GM12878 (cell line): ENCODE measurements around the gene RBSN. TPM values are rescaled to one million over a fixed set of nuclear protein-coding genes. Genes with fewer than 3 reads are reported as not detected.

Source experiments
- ATAC-seq: fragments of 200-7000 bp; cut with Tn5 transposase; 3 replicates; pipeline ENCODE4 v1.9.1; 2020; ENCODE audit warnings: mild to moderate bottlenecking, moderate library complexity
- BruUV-seq: library from RNA; stranded (reverse); fragments of 400-500 nt; replicated peaks from 2 replicates; lab custom pipeline; 2021; lab: Mats Ljungman, UMichigan
- CTCF ChIA-PET: fragments of 300-600 bp; sonication (Branson Sonifier 250); formaldehyde crosslinking; extraction: SDS; loops from one replicate; lab custom pipeline; 2021; ENCODE audit warnings: inconsistent platforms; lab: Yijun Ruan, JAX
- POLR2A ChIA-PET: fragments of 350-600 bp; formaldehyde crosslinking; extraction: SDS; loops from one replicate; lab custom pipeline; 2021; ENCODE audit warnings: inconsistent platforms; lab: Charles Lee
- RAD21 ChIA-PET: fragments of 300-600 bp; sonication (Branson Sonifier 250); formaldehyde crosslinking; loops from one replicate; lab custom pipeline; 2023; ENCODE audit warnings: antibody characterized with exemption; ENCODE audit not compliant: unreplicated experiment; lab: Charles Lee
- SMC1A ChIA-PET: fragments of 300-600 bp; sonication (Branson Sonifier 250); formaldehyde crosslinking; loops from one replicate; lab custom pipeline; 2023; ENCODE audit not compliant: unreplicated experiment, uncharacterized antibody; lab: Charles Lee
- DNase-seq: peaks from one replicate; pipeline ENCODE4 v3.0.0-alpha.2; 2011; ENCODE audit warnings: low read depth, low spot score
- FAIRE-seq: peaks from 3 replicates; lab custom pipeline; 2011; peaks lifted over from hg19 to GRCh38; lab: Jason Lieb, UNC
- H2AFZ ChIP-seq: 2 replicates; pipeline ENCODE4 v1.6.0; 2011; ENCODE audit warnings: low read depth, low read length, control low read depth; ENCODE audit not compliant: control insufficient read depth
- H3K27ac ChIP-seq: 2 replicates; pipeline ENCODE4 v1.5.1; 2011; ENCODE audit warnings: control low read depth; ENCODE audit not compliant: control insufficient read depth, insufficient read depth
- H3K27me3 ChIP-seq, 2 experiments: replicated peaks in 1 of 2; 2 replicates each; pipeline versions ENCODE4 v1.6.0 to v1.6.1; 2011; ENCODE audit warnings: low read length in 1 of 2; ENCODE audit not compliant: control insufficient read depth in 2 of 2, insufficient read depth in 2 of 2
- H3K36me3 ChIP-seq, 2 experiments: 2 replicates each; pipeline ENCODE4 v1.5.1; 2011; ENCODE audit warnings: low read length in 1 of 2; ENCODE audit not compliant: control insufficient read depth in 2 of 2, insufficient read depth in 2 of 2
- H3K4me1 ChIP-seq: 2 replicates; pipeline ENCODE4 v1.6.1; 2011; ENCODE audit warnings: mild to moderate bottlenecking, low read length, moderate library complexity, mixed read lengths; ENCODE audit not compliant: control insufficient read depth, insufficient read depth
- H3K4me2 ChIP-seq: 2 replicates; pipeline ENCODE4 v1.6.0; 2011; ENCODE audit warnings: control low read depth; ENCODE audit not compliant: control insufficient read depth, insufficient read depth
- H3K4me3 ChIP-seq: fragments of 200-600 bp; sonication (generic); 2 replicates; pipeline ENCODE4 v1.5.1; 2016
- H3K79me2 ChIP-seq: 2 replicates; pipeline ENCODE4 v1.6.0; 2011; ENCODE audit warnings: low read length; ENCODE audit not compliant: control insufficient read depth, insufficient read depth
- H3K9ac ChIP-seq: 2 replicates; pipeline ENCODE4 v1.8.0; 2011; ENCODE audit warnings: low read length, control low read depth, mixed read lengths; ENCODE audit not compliant: control insufficient read depth, insufficient read depth
- H3K9me3 ChIP-seq: replicated peaks from 3 replicates; pipeline ENCODE4 v1.5.1; 2011; ENCODE audit warnings: mild to moderate bottlenecking, low read length; ENCODE audit not compliant: control insufficient read depth, insufficient read depth
- H4K20me1 ChIP-seq: 2 replicates; pipeline ENCODE4 v1.6.0; 2011; ENCODE audit not compliant: control insufficient read depth, insufficient read depth
- BACH1 ChIP-seq: fragments of 450-650 bp; IDR thresholded peaks from 2 replicates; pipeline ENCODE4 v1.6.1; 2017; ENCODE audit warnings: mild to moderate bottlenecking, borderline replicate concordance
- ELK1 ChIP-seq: IDR thresholded peaks from 2 replicates; pipeline ENCODE4 v1.6.1; 2012; ENCODE audit warnings: low read depth, low read length, improper control_type of control experiment
- EZH2 ChIP-seq: IDR thresholded peaks from 2 replicates; pipeline ENCODE4 v1.6.1; 2012; ENCODE audit warnings: low read depth, mild to moderate bottlenecking, control low read depth, inconsistent platforms, low read length, borderline replicate concordance; ENCODE audit not compliant: control insufficient read depth
- PAX8 ChIP-seq: fragments of 450-650 bp; IDR thresholded peaks from 2 replicates; pipeline ENCODE4 v1.6.1; 2017; ENCODE audit warnings: mild to moderate bottlenecking, moderate library complexity
- SMC3 ChIP-seq: IDR thresholded peaks from 2 replicates; pipeline ENCODE4 v1.6.1; 2011; ENCODE audit warnings: low read length, improper control_type of control experiment, borderline replicate concordance
- TAF1 ChIP-seq: IDR thresholded peaks from 2 replicates; pipeline ENCODE4 v1.6.1; 2011; ENCODE audit warnings: mild to moderate bottlenecking, low read depth, low read length, borderline replicate concordance
- WGBS: methylation state at CpG from one replicate; pipeline ENCODE4 v1.1.6; 2016; ENCODE audit warnings: low lambda C conversion rate; ENCODE audit not compliant: insufficient replicate concordance, insufficient coverage; ENCODE audit errors: missing lambda C conversion rate; 5-methylcytosine and 5-hydroxymethylcytosine counted together
- in situ Hi-C: fragments of 300-500 bp; cut with MboI; formaldehyde crosslinking; loops from 9 replicates; pipeline ENCODE4 v1.14.3; 2018; ENCODE audit warnings: mixed read lengths
- intact Hi-C: fragments of 100-400 bp; cut with micrococcal nuclease; formaldehyde crosslinking; loops from one replicate; pipeline ENCODE4 v1.14.2; 2022; ENCODE audit not compliant: unreplicated experiment
- polyA plus RNA-seq, 11 experiments: library from polyadenylated mRNA; depleted of rRNA in 4 of 11; unstranded in 6 of 11; stranded (reverse) in 5 of 11; fragments of >200 nt; fragmentation: Nextera tagmentation in 4 of 11; fragmentation: Illumina TruSeq in 1 of 11; extraction: Ambion mirVana in 4 of 11; extraction: Trizol in 1 of 11; gene quantifications; 1 replicate in 1 of 11; 2 replicates in 10 of 11; pipeline versions ENCODE4 v1.2.1 to v1.2.3, GENCODE V29; 2011 to 2016; ENCODE audit warnings: inconsistent platforms in 2 of 11, missing spikeins in 2 of 11, low read depth in 1 of 11
- total RNA-seq, 4 experiments: library from RNA; depleted of rRNA in 3 of 4; stranded (reverse); fragments of >200 nt in 3 of 4; fragmentation: Illumina TruSeq in 1 of 4; extraction: Trizol in 1 of 4; gene quantifications; 2 replicates each; pipeline versions ENCODE4 v1.2.1 to v1.2.3, GENCODE V29; 2013 to 2021
- TF ChIP-seq, protein P1 (sequence below), 3 experiments: IDR thresholded peaks in 2 of 3; conservative IDR thresholded peaks in 1 of 3; 2 replicates each; pipeline ENCODE4 v1.5.1; 2011; ENCODE audit warnings: low read depth in 3 of 3, low read length in 3 of 3, mild to moderate bottlenecking in 3 of 3, control low read depth in 2 of 3, moderate library complexity in 2 of 3, inconsistent platforms in 1 of 3, mixed read lengths in 1 of 3; ENCODE audit not compliant: control insufficient read depth in 2 of 3, insufficient read depth in 1 of 3; ENCODE audit errors: extremely low read depth in 1 of 3

The RBSN gene
- total and polyA plus RNA-seq, 10 of the 15 experiments (the other 5 are each of a cell fraction or from before 2014, with no cell fraction given) = 2.0 to 17.5 (median 10.5) TPM

GRCh38 chr3:15122398-15122797, 23.4 kb upstream of the RBSN start:
- FAIRE-seq = no peak
- 46% methylated on average over 4 of the region's 4 CpGs for WGBS
- no peak for TF ChIP-seq BACH1
- no peak for TF ChIP-seq PAX8
- TF ChIP-seq SMC3 = no peak
- no peak for TF ChIP-seq ELK1
- TF ChIP-seq TAF1 = no peak
- TF ChIP-seq, protein P1, sequence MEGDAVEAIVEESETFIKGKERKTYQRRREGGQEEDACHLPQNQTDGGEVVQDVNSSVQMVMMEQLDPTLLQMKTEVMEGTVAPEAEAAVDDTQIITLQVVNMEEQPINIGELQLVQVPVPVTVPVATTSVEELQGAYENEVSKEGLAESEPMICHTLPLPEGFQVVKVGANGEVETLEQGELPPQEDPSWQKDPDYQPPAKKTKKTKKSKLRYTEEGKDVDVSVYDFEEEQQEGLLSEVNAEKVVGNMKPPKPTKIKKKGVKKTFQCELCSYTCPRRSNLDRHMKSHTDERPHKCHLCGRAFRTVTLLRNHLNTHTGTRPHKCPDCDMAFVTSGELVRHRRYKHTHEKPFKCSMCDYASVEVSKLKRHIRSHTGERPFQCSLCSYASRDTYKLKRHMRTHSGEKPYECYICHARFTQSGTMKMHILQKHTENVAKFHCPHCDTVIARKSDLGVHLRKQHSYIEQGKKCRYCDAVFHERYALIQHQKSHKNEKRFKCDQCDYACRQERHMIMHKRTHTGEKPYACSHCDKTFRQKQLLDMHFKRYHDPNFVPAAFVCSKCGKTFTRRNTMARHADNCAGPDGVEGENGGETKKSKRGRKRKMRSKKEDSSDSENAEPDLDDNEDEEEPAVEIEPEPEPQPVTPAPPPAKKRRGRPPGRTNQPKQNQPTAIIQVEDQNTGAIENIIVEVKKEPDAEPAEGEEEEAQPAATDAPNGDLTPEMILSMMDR (IDR thresholded peaks at IDR 0.05 in 2 of 3, conservative IDR thresholded peaks at IDR 0.05 in 1 of 3; ENCODE audit: control insufficient read depth in 2 of 3, extremely low read depth in 1 of 3, insufficient read depth in 1 of 3, low read depth in 3 of 3, low read length in 3 of 3) = no peak
- TF ChIP-seq EZH2 = no peak
- no peaks in the 10 kb centered on the region for H3K27me3 ChIP-seq
- no peaks in the 10 kb centered on the region for H3K79me2 ChIP-seq
- BruUV-seq = no TSS peak
- H3K27ac ChIP-seq = no peak overlapping the region
- H4K20me1 ChIP-seq = no peaks in the 10 kb centered on the region
- no peaks in the 10 kb centered on the region for H3K36me3 ChIP-seq
- ChIA-PET CTCF (no interaction called here), SMC1A (no interaction called here), POLR2A (interaction anchor here (0.6 kb wide), 1 partner anchor 78 kb away, joined by 3 read pairs; no protein-coding TSS in a partner anchor), RAD21 (no interaction called here)
- intact Hi-C loops (no loop called here), in situ Hi-C loops (no loop called here)
- H2AFZ ChIP-seq = no peak overlapping the region
- peaks cover 14% of the 10 kb centered on the region for H3K4me1 ChIP-seq
- no peak overlapping the region for H3K4me3 ChIP-seq
- H3K9ac ChIP-seq = no peak overlapping the region
- H3K4me2 ChIP-seq = no peak overlapping the region
- no peak for DNase-seq
- no peak for ATAC-seq
- no peaks in the 10 kb centered on the region for H3K9me3 ChIP-seq
